Right ventricle myocardium inferior (tissue), 1 donor: ENCODE data around the gene AFF3. TPM values are rescaled to one million over a fixed set of nuclear protein-coding genes. Genes with fewer than 3 reads are reported as not detected.

Experiments used
- ATAC-seq: fragments of 200-7000 bp; cut with Tn5 transposase; one replicate; pipeline ENCODE4 v1.9.1; 2020; ENCODE audit warnings: mild to moderate bottlenecking, moderate library complexity
- DNase-seq: peaks from one replicate; pipeline ENCODE4 v3.0.0; 2021; ENCODE audit errors: missing footprints
- intact Hi-C: fragments of 100-400 bp; cut with DNase I; formaldehyde crosslinking; loops from one replicate; pipeline ENCODE4 v1.11.0; 2022
- total RNA-seq: library from RNA; stranded (reverse); fragmentation: NEBNext Ultra II Directional; extraction: Animal tissue kit (Norgen Biotek cat#: 25700); gene quantifications from one replicate; pipeline ENCODE4 v1.2.1, GENCODE V29; 2021
- donor health status: DM: no; HTN: yes; CAD: no; lungs with severe emphysema.

Gene AFF3
- total RNA-seq, 1 donor from 2014 or later = 6.8 TPM

- intact Hi-C loops = no loop called here
- ATAC-seq = no peak
- no peak for DNase-seq
Measured at GRCh38 chr2:100004348-100004884, 138.0 kb downstream of the AFF3 start.

GRCh38 chr2:100002059-100002458 lies 140.3 kb downstream of the AFF3 start:
- ATAC-seq = no peak
- intact Hi-C loops = no loop called here
- DNase-seq = no peak

- no peak for ATAC-seq
- intact Hi-C loops = no loop called here
- DNase-seq = no peak
Measured at GRCh38 chr2:100000915-100001707, 141.3 kb downstream of the AFF3 start.

- no peak for ATAC-seq
- no peak for DNase-seq
- intact Hi-C loops = no loop called here
Measured at GRCh38 chr2:99998651-99999320, 143.6 kb downstream of the AFF3 start.

GRCh38 chr2:99989905-99990304 lies 152.5 kb downstream of the AFF3 start:
- intact Hi-C loops = no loop called here
- ATAC-seq (no peak), DNase-seq (no peak)

- intact Hi-C loops = no loop called here
- no peak for ATAC-seq
- DNase-seq = no peak
Measured at GRCh38 chr2:99988599-99988998, 153.8 kb downstream of the AFF3 start.

- ATAC-seq = no peak
- intact Hi-C loops = no loop called here
- DNase-seq = no peak
Measured at GRCh38 chr2:99987160-99987559, 155.2 kb downstream of the AFF3 start.

- intact Hi-C loops = no loop called here
- peak; percentile 31 for ATAC-seq
- no peak for DNase-seq
Measured at GRCh38 chr2:99984799-99985515, 157.4 kb downstream of the AFF3 start.

- ATAC-seq = no peak
- DNase-seq = no peak
- intact Hi-C loops = no loop called here
Measured at GRCh38 chr2:99982744-99983143, 159.6 kb downstream of the AFF3 start.

- no peak for ATAC-seq
- intact Hi-C loops = no loop called here
- no peak for DNase-seq
Measured at GRCh38 chr2:99981840-99982239, 160.6 kb downstream of the AFF3 start.

- no peak for DNase-seq
- ATAC-seq = no peak
- intact Hi-C loops = no loop called here
Measured at GRCh38 chr2:99980176-99980575, 162.2 kb downstream of the AFF3 start.

- DNase-seq (no peak), ATAC-seq (no peak)
- intact Hi-C loops = no loop called here
Measured at GRCh38 chr2:99977966-99978365, 164.4 kb downstream of the AFF3 start.

GRCh38 chr2:99975386-99975785 lies 167.0 kb downstream of the AFF3 start:
- ATAC-seq (no peak), DNase-seq (no peak)
- intact Hi-C loops = no loop called here

GRCh38 chr2:99974682-99975375 lies 167.6 kb downstream of the AFF3 start:
- ATAC-seq = no peak
- DNase-seq = no peak
- intact Hi-C loops = no loop called here

- DNase-seq (no peak), ATAC-seq (no peak)
- intact Hi-C loops = no loop called here
Measured at GRCh38 chr2:99974275-99974674, 168.1 kb downstream of the AFF3 start.

GRCh38 chr2:99971326-99971900 lies 171.0 kb downstream of the AFF3 start:
- DNase-seq (no peak), ATAC-seq (no peak)
- intact Hi-C loops = no loop called here

- no peak for ATAC-seq
- DNase-seq = no peak
- intact Hi-C loops = no loop called here
Measured at GRCh38 chr2:99970292-99970868, 172.0 kb downstream of the AFF3 start.

- DNase-seq = no peak
- ATAC-seq = no peak
- intact Hi-C loops = no loop called here
Measured at GRCh38 chr2:99961196-99961913, 181.0 kb downstream of the AFF3 start.
